ENCODE data around the gene NEK5. TPM values are rescaled to one million over a fixed set of nuclear protein-coding genes. Genes with fewer than 3 reads are reported as not detected.

NEK5 gene
- total RNA-seq, 2 donors from 2014 or later: 1.2 to 2.3 TPM

- intact Hi-C loops (cut with DNase I): no loop called here
- no peak overlapping the region for H3K27ac ChIP-seq
- no peaks in the 10 kb centered on the region for H3K27me3 ChIP-seq (replicated peaks; ENCODE audit: insufficient read depth)
- H3K36me3 ChIP-seq: no peaks in the 10 kb centered on the region
- H3K4me3 ChIP-seq: no peak overlapping the region
- no peak for TF ChIP-seq POLR2AphosphoS5 (IDR thresholded peaks at IDR 0.05)
- TF ChIP-seq, protein P1, sequence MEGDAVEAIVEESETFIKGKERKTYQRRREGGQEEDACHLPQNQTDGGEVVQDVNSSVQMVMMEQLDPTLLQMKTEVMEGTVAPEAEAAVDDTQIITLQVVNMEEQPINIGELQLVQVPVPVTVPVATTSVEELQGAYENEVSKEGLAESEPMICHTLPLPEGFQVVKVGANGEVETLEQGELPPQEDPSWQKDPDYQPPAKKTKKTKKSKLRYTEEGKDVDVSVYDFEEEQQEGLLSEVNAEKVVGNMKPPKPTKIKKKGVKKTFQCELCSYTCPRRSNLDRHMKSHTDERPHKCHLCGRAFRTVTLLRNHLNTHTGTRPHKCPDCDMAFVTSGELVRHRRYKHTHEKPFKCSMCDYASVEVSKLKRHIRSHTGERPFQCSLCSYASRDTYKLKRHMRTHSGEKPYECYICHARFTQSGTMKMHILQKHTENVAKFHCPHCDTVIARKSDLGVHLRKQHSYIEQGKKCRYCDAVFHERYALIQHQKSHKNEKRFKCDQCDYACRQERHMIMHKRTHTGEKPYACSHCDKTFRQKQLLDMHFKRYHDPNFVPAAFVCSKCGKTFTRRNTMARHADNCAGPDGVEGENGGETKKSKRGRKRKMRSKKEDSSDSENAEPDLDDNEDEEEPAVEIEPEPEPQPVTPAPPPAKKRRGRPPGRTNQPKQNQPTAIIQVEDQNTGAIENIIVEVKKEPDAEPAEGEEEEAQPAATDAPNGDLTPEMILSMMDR (IDR thresholded peaks at IDR 0.05): no peak
- TF ChIP-seq POLR2A (IDR thresholded peaks at IDR 0.05): no peak
- WGBS: 62% methylated on average over 4 of the region's 4 CpGs
- H3K4me1 ChIP-seq (replicated peaks): peaks cover 10% of the 10 kb centered on the region
- H3K9me3 ChIP-seq: no peaks in the 10 kb centered on the region
- DNase-seq (ENCODE audit: low spot score): no peak
Observed at GRCh38 chr13:52003541-52003940, 125.3 kb downstream of the NEK5 start.

DNA sequence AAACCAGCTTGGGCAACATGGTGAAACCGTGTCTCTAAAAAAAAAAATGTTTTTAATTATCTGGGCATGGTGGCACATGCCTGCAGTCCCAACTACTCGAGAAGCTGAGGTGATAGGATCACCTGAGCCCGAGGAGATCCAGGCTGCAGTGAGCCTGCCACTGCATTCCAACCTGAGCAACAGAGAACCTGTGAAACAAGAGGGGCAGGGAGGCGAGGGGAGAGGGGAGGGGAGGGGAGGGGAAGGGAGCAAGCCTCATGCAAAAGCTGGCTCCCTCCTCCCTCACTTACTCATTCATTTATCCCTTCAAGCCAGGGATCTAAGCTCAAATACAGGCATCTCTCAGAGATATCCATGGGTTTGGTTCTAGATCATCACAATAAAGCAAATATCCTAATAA is 126.5 kb downstream of the NEK5 start:
- no peak for DNase-seq (ENCODE audit: low spot score)
- TF ChIP-seq POLR2AphosphoS5 (IDR thresholded peaks at IDR 0.05) (no peak), POLR2A (IDR thresholded peaks at IDR 0.05) (no peak)
- TF ChIP-seq, protein P1 (IDR thresholded peaks at IDR 0.05): no peak
- Histone ChIP-seq H3K36me3 (no peaks in the 10 kb centered on the region), H3K4me1 (replicated peaks) (peaks cover 10% of the 10 kb centered on the region), H3K9me3 (no peaks in the 10 kb centered on the region), H3K4me3 (no peak overlapping the region), H3K27me3 (replicated peaks; ENCODE audit: insufficient read depth) (no peaks in the 10 kb centered on the region), H3K27ac (no peak overlapping the region)
- 43% methylated on average over 4 of the region's 4 CpGs for WGBS
- intact Hi-C loops (cut with DNase I): no loop called here

- TF ChIP-seq, protein P1 (IDR thresholded peaks at IDR 0.05): peak; percentile 34 to 65 (median 56)
- TF ChIP-seq POLR2A (IDR thresholded peaks at IDR 0.05): no peak
- intact Hi-C loops (cut with DNase I): no loop called here
- H3K36me3 ChIP-seq: no peaks in the 10 kb centered on the region
- H3K4me3 ChIP-seq: no peak overlapping the region
- no peak for DNase-seq (ENCODE audit: low spot score)
- no peaks in the 10 kb centered on the region for H3K27me3 ChIP-seq (replicated peaks; ENCODE audit: insufficient read depth)
- H3K4me1 ChIP-seq (replicated peaks): peaks cover 11% of the 10 kb centered on the region
- H3K9me3 ChIP-seq: no peaks in the 10 kb centered on the region
- no peak overlapping the region for H3K27ac ChIP-seq
- 62% methylated on average over 3 of the region's 3 CpGs for WGBS
Observed at GRCh38 chr13:52001120-52001731, 127.6 kb downstream of the NEK5 start.

DNA sequence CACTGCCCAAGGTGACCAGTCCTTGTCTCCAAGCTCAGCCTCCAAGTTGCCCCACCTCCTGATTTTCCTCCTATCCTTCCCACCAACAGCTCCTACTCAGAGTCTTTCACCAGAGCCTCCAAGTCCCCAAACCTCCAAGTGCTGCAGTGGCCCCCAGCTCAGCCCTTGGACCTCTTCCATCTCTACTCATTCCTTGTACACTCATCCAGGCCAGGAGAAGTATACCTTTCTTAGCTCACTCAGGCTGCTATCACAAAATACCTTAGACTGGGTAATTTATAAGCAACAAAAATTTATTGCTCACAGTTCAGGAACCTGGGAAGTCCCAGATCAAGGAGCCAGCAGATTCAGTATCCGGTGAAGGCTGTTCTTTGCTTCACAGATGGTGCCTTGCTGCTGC is 129.0 kb downstream of the NEK5 start:
- no peaks in the 10 kb centered on the region for H3K27me3 ChIP-seq (replicated peaks; ENCODE audit: insufficient read depth)
- TF ChIP-seq, protein P1 (IDR thresholded peaks at IDR 0.05): no peak
- no peak for TF ChIP-seq POLR2AphosphoS5 (IDR thresholded peaks at IDR 0.05)
- no peak for TF ChIP-seq POLR2A (IDR thresholded peaks at IDR 0.05)
- H3K4me3 ChIP-seq: peak overlapping the region in 1 of 2 donors; percentile 11
- no peaks in the 10 kb centered on the region for H3K9me3 ChIP-seq
- intact Hi-C loops (cut with DNase I): loop anchor here (5.0 kb wide), 1 partner anchor 127 kb away; the partner anchor contains the start of gene NEK5
- 45% methylated on average over 1 of the region's 1 CpG for WGBS
- H3K36me3 ChIP-seq: no peaks in the 10 kb centered on the region
- DNase-seq (ENCODE audit: low spot score): no peak
- peaks cover 17% of the 10 kb centered on the region for H3K4me1 ChIP-seq (replicated peaks)
- H3K27ac ChIP-seq: peak overlapping the region; percentile 66 to 74

- Histone ChIP-seq H3K4me1 (replicated peaks) (peaks cover 17% of the 10 kb centered on the region), H3K9me3 (no peaks in the 10 kb centered on the region), H3K36me3 (no peaks in the 10 kb centered on the region), H3K4me3 (peak overlapping the region in 1 of 2 donors; percentile 11), H3K27ac (peak overlapping the region; percentile 66 to 74), H3K27me3 (replicated peaks; ENCODE audit: insufficient read depth) (no peaks in the 10 kb centered on the region)
- intact Hi-C loops (cut with DNase I): loop anchor here (5.0 kb wide), 1 partner anchor 128 kb away; the partner anchor contains the start of gene NEK5
- peak; percentile 64 for TF ChIP-seq POLR2AphosphoS5 (IDR thresholded peaks at IDR 0.05)
- no peak for TF ChIP-seq POLR2A (IDR thresholded peaks at IDR 0.05)
- TF ChIP-seq, protein P1 (IDR thresholded peaks at IDR 0.05): peak in 2 of 4 experiments; percentile 6 to 20
- DNase-seq (ENCODE audit: low spot score): peak; percentile 89
- 28% methylated on average over 13 of the region's 13 CpGs for WGBS
Observed at GRCh38 chr13:51999510-51999911, 129.4 kb downstream of the NEK5 start.

Measured in prostate gland (tissue), 2 donors.